Esophagus squamous epithelium (tissue), 5 donors: ENCODE results near the gene FAR1. TPM values are rescaled to one million over a fixed set of nuclear protein-coding genes. Genes with fewer than 3 reads are reported as not detected.

Source experiments
- DNase-seq: peaks from one replicate; lab custom pipeline; 2025; lab: John Stamatoyannopoulos, UW
- H3K27ac ChIP-seq, 4 donors: fragments of 200-600 bp; sonication (generic); one replicate each; pipeline ENCODE4 v1.5.1; 2016 to 2019; ENCODE audit warnings: mild to moderate bottlenecking in 1 of 4
- H3K27me3 ChIP-seq, 4 donors: fragments of 200-600 bp; sonication (generic); 1 replicate in 3 of 4; 2 replicates in 1 of 4; pipeline versions ENCODE4 v1.5.1 to v1.6.0; 2017 to 2021; ENCODE audit warnings: antibody characterized with exemption in 1 of 4
- H3K36me3 ChIP-seq, 3 donors: fragments of 200-600 bp; sonication (generic); one replicate each; pipeline ENCODE4 v1.5.1; 2016 to 2019
- H3K4me1 ChIP-seq, 3 donors: fragments of 200-600 bp; sonication (generic); one replicate each; pipeline ENCODE4 v1.5.1; 2017 to 2019
- H3K4me3 ChIP-seq, 4 donors: fragments of 200-600 bp; sonication (generic); 1 replicate in 3 of 4; 2 replicates in 1 of 4; pipeline ENCODE4 v1.5.1; 2016 to 2019; ENCODE audit warnings: mild to moderate bottlenecking in 2 of 4, moderate library complexity in 1 of 4
- H3K9me3 ChIP-seq, 3 donors: fragments of 200-600 bp; sonication (generic); one replicate each; pipeline ENCODE4 v1.5.1; 2016 to 2019
- POLR2A ChIP-seq, 4 donors: fragments of 450-650 bp; IDR thresholded peaks; one replicate each; pipeline ENCODE4 v1.6.1; 2017; ENCODE audit warnings: antibody characterized with exemption in 4 of 4, mild to moderate bottlenecking in 4 of 4, moderate library complexity in 3 of 4
- WGBS, 2 donors: methylation state at CpG; one replicate each; pipeline ENCODE4 v1.1.5; 2018; 5-methylcytosine and 5-hydroxymethylcytosine counted together
- intact Hi-C: fragments of 100-400 bp; cut with DNase I; formaldehyde crosslinking; loops from one replicate; pipeline ENCODE4 v1.15.0; 2022
- total RNA-seq, 4 donors: library from RNA; depleted of rRNA; stranded (reverse); fragments of >200 nt; gene quantifications; one replicate each; pipeline ENCODE4 v1.1.0, GENCODE V29; 2016
- TF ChIP-seq, protein P1 (sequence below), 6 experiments: fragments of 450-650 bp in 4 of 6; fragments of 200-600 bp in 2 of 6; sonication (generic) in 2 of 6; IDR thresholded peaks; one replicate each; pipeline ENCODE4 v1.5.1; 2016 to 2019; ENCODE audit warnings: antibody characterized with exemption in 6 of 6, mild to moderate bottlenecking in 4 of 6, moderate library complexity in 4 of 6
- donor health status: DM: yes; HTN: yes; CAD: no.

Gene FAR1
- total RNA-seq, 4 donors from 2014 or later = 78.2 to 135 (median 98.6) TPM

- TF ChIP-seq, protein P1, sequence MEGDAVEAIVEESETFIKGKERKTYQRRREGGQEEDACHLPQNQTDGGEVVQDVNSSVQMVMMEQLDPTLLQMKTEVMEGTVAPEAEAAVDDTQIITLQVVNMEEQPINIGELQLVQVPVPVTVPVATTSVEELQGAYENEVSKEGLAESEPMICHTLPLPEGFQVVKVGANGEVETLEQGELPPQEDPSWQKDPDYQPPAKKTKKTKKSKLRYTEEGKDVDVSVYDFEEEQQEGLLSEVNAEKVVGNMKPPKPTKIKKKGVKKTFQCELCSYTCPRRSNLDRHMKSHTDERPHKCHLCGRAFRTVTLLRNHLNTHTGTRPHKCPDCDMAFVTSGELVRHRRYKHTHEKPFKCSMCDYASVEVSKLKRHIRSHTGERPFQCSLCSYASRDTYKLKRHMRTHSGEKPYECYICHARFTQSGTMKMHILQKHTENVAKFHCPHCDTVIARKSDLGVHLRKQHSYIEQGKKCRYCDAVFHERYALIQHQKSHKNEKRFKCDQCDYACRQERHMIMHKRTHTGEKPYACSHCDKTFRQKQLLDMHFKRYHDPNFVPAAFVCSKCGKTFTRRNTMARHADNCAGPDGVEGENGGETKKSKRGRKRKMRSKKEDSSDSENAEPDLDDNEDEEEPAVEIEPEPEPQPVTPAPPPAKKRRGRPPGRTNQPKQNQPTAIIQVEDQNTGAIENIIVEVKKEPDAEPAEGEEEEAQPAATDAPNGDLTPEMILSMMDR (IDR thresholded peaks at IDR 0.05) = no peak
- TF ChIP-seq POLR2A (IDR thresholded peaks at IDR 0.05) = no peak
- Histone ChIP-seq H3K4me3 (no peak overlapping the region), H3K27me3 (no peaks in the 10 kb centered on the region), H3K36me3 (no peaks in the 10 kb centered on the region), H3K27ac (no peak overlapping the region), H3K4me1 (no peaks in the 10 kb centered on the region), H3K9me3 (no peaks in the 10 kb centered on the region)
- no peak for DNase-seq
- intact Hi-C loops = no loop called here
- WGBS, 2 donors = 87 to 89% methylated on average over 7 to 9 of the region's 9 CpGs
Observed at GRCh38 chr11:13759050-13759449, 90.6 kb downstream of the FAR1 start.

GRCh38 chr11:13760115-13760514, 91.6 kb downstream of the FAR1 start:
- intact Hi-C loops = no loop called here
- TF ChIP-seq, protein P1 (IDR thresholded peaks at IDR 0.05) = no peak
- Histone ChIP-seq H3K4me1 (no peaks in the 10 kb centered on the region), H3K27me3 (no peaks in the 10 kb centered on the region), H3K36me3 (no peaks in the 10 kb centered on the region), H3K27ac (no peak overlapping the region), H3K4me3 (no peak overlapping the region), H3K9me3 (no peaks in the 10 kb centered on the region)
- 54 to 69% methylated on average over 2 to 3 of the region's 3 CpGs for WGBS, 2 donors
- no peak for DNase-seq

GRCh38 chr11:13761250-13761649, 92.8 kb downstream of the FAR1 start:
- TF ChIP-seq POLR2A (IDR thresholded peaks at IDR 0.05) = no peak
- TF ChIP-seq, protein P1 (IDR thresholded peaks at IDR 0.05) = no peak
- no peaks in the 10 kb centered on the region for H3K36me3 ChIP-seq
- no peaks in the 10 kb centered on the region for H3K27me3 ChIP-seq
- no peaks in the 10 kb centered on the region for H3K4me1 ChIP-seq
- no peaks in the 10 kb centered on the region for H3K9me3 ChIP-seq
- DNase-seq = no peak
- no peak overlapping the region for H3K4me3 ChIP-seq
- 53 to 68% methylated on average over 2 of the region's 2 CpGs for WGBS, 2 donors
- no peak overlapping the region for H3K27ac ChIP-seq
- intact Hi-C loops = no loop called here

DNA sequence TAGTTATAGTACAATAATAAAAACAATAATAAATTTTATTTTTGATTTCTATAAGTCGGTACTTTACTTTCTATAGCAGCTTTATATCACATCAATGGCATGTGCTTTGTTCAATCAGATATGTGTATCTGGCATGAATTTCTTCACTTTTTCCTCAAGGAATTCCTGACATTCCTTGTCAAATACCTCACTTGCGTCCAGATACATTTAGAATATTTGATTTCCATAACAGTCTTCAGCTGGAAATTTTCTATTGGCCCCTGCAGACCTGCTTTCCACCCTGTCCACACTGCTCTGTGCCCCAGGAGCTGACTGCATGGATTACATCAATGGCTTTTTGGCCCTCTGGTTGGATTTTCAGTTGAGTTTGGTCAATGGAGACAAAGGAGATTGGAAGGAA, 93.2 kb downstream of the FAR1 start:
- Histone ChIP-seq H3K9me3 (no peaks in the 10 kb centered on the region), H3K4me3 (no peak overlapping the region), H3K27me3 (no peaks in the 10 kb centered on the region), H3K4me1 (no peaks in the 10 kb centered on the region), H3K27ac (no peak overlapping the region), H3K36me3 (no peaks in the 10 kb centered on the region)
- intact Hi-C loops = no loop called here
- WGBS, 2 donors = 77 to 84% methylated on average over 2 of the region's 2 CpGs
- no peak for DNase-seq
- TF ChIP-seq, protein P1 (IDR thresholded peaks at IDR 0.05) = no peak
- no peak for TF ChIP-seq POLR2A (IDR thresholded peaks at IDR 0.05)

GRCh38 chr11:13762718-13763117, 94.2 kb downstream of the FAR1 start:
- no peaks in the 10 kb centered on the region for H3K4me1 ChIP-seq

More at GRCh38 chr11:13762718-13763117, 94.2 kb downstream of the FAR1 start:
- no peaks in the 10 kb centered on the region for H3K27me3 ChIP-seq
- no peak overlapping the region for H3K27ac ChIP-seq
- H3K4me3 ChIP-seq = no peak overlapping the region
- H3K9me3 ChIP-seq = no peaks in the 10 kb centered on the region
- intact Hi-C loops = no loop called here
- H3K36me3 ChIP-seq = no peaks in the 10 kb centered on the region
- TF ChIP-seq, protein P1 (IDR thresholded peaks at IDR 0.05) = no peak
- no peak for TF ChIP-seq POLR2A (IDR thresholded peaks at IDR 0.05)
- DNase-seq = no peak
- 68 to 88% methylated on average over 4 of the region's 4 CpGs for WGBS, 2 donors
